GM18502 (cell line): Measurements from ENCODE around the gene GCK.

Source experiments
- ATAC-seq: cut with Tn5 transposase; IDR thresholded peaks from one replicate; pipeline ENCODE4 v1.9.1; 2021; ENCODE audit warnings: mild to moderate bottlenecking; ENCODE audit not compliant: unreplicated experiment, poor library complexity

GCK gene

GRCh38 chr7:44158096-44158872 lies 31.0 kb downstream of the GCK start:
- ATAC-seq = no peak

GRCh38 chr7:44157116-44158080 lies 31.8 kb downstream of the GCK start:
- no peak for ATAC-seq

- ATAC-seq = no peak
These were observed 32.7 kb downstream of the GCK start for GRCh38 chr7:44156453-44157010.

DNA sequence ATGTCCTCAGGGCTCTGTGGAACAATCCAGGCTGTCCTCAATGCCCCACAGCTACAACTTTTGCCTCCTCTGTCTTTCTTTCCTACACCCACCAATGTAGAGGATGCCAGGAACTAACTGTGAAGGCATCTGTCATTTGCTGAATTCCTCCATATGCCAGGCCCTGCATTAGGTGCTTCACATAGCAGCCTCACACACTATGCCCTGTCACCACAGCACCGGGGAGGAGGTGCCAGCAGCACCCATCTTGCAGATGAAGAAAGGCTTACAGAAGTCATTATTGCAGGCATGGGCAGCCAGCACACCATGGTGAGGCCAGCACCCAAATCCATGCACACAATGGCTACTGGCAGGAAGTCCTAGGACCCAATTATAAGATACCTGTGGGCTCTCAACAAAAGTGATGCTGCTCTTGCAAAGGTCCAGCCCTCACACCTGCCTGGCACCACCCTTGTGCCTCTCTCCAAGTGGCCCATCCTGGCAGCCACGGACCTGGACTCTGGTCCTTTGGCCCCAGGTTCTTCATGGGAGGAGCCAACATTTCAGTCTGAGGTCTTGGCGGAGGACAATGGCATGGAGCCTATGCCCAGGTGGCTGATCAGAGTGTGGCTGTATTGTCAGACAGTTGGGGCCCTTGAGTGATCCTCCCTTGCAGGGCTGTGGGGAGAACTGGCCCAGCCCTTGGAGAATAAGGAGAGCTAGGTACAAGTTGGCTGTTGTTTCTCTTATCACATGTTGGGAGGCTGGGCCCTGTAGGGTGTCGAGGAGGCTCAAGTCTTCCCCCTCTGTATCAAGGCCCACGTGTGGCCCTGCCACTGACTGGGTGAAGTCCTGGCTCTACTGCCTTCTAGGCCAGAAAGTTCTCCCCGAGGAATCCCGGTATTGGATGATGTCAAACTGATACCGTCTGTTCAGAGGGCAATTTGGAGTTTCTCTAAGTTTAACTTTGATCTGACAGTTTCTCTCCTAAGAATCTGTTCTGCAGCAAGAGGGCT lies 33.8 kb downstream of the GCK start:
- ATAC-seq = no peak

DNA sequence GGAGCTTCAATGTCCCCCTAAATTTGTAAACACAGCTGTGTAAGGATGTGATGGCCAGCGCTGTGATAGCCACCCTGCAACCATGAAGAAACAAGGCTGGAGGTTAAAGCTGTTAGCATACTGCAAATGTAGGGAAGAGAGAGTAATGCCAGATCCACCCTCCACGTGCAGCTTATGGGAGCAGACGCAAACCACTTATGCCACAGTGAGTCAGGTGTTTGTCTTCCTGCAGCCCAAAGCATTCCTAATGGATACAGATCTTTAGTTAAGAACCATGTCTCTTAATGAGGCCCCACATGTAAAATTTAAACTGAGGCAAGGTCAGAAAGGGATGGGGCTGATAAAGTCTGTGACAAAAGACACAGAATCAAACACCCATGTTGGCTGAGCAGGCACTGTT lies 34.5 kb downstream of the GCK start:
- no peak for ATAC-seq

GRCh38 chr7:44153948-44154335 lies 35.3 kb downstream of the GCK start:
- no peak for ATAC-seq

DNA sequence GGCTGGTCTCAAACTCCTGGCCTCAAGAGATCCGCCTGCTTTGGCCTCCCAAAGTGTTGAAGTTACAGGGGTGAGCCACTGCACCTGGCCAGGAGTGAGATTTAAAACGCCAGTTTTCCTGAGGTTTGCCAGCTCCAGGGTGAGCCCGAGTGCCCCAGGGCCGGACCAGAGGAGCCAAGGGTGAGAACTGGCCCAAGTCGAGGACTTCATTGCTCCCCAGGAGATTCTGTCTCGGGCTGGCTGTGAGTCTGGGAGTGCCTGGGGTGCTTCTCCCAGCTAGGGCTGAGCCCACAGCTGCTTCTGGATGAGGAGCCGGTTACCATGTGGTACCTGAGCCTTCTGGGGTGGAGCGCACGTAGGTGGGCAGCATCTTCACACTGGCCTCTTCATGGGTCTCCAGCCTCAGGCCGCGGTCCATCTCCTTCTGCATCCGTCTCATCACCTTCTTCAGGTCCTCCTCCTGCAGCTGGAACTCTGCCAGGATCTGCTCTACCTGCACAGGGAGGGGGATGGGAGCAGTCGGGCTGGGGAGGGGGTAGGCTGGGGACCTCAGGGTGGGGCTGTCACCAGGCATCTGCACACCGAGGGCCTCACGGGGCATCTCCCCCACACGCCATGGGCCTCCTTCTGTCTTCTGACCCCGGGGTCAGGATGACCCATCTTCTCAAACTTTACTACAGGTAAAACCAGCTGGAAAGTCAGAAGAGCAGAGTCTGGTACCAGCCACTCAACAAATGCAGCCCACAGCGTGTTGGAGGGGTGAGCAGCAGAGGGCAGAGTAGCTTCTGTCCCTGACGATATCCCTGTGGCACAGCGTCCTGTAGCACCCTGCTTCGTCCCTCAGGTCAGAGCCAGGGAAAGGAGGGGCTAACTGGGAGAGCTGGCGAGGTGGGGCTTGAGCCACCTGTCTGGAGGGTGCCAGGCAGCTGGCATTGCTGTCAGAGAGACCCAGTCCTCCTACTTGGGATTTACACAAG lies 36.0 kb downstream of the GCK start:
- ATAC-seq = no peak

DNA sequence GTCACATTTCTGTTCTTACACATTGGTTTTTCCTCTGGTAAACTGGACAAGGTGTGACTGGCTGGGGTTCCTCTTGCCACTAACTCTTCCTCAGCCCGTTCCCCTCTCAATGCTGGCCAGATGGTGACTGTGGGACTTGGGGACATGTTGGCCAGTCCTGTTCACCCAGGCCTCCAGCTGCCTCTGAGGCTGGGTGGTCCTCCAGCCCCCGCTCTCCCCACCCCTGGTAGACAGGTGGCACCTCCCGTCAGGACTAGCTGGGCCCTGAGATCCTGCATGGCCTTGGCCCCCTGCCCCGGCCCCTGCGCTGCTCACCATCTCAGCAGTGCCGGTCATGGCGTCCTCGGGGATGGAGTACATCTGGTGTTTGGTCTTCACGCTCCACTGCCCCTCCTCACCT lies 37.3 kb downstream of the GCK start:
- no peak for ATAC-seq

- no peak for ATAC-seq
These were observed 38.0 kb downstream of the GCK start for GRCh38 chr7:44150966-44151941.

DNA sequence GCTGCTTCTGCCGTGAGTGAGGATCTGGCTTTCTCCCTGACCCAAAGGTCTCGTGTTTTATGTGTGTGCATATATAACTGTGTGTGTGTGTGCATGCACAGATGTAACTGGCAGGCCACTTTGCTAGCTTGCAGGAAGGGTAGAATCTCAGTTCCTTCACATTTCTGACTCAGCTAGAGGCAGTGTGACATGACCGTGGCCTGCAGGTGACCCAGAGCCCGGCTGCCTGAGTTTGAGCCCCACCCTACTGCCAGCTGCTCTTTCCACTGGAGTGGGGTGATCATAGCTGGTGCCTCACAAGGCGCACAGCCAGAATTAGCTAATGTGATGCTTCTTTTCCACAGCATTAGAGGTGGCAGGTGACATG lies 38.8 kb downstream of the GCK start:
- peak; percentile 53 for ATAC-seq

DNA sequence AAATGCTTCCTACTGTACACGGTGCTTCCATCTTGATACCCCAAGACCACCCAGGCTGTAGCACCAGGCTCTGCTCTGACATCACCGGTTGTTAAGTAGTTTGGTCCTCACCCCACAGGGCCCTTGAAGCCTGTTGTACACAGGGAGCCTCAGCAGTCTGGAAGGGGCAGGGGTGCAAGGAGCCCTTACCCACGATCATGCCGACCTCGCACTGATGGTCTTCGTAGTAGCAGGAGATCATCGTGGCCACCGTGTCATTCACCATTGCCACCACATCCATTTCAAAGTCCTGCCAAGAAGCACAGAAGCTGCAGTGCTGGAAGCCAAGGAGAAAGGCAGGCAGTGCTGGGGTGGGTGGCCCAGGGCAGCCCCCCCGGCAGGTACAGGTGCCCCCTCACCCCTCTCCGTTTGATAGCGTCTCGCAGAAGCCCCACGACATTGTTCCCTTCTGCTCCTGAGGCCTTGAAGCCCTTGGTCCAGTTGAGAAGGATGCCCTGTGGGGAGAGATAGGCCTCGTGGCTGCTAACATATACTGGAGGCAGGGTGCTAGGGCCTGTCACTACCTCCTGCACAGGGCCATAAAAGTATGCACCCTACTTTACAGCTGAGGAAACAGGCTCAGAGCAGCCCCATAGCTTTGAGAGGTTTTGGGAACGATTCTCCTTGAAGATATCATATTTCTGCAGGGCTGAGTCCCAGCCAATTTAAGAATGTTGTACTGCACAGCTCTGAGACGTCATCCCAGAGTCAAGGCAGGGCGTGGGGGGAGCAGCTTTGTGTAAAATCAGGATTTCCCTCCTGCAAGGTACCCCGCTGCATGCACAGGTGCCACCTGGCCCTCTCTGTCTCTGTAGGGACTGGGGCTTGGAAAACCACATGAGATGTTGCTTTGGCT lies 39.4 kb downstream of the GCK start:
- no peak for ATAC-seq

DNA sequence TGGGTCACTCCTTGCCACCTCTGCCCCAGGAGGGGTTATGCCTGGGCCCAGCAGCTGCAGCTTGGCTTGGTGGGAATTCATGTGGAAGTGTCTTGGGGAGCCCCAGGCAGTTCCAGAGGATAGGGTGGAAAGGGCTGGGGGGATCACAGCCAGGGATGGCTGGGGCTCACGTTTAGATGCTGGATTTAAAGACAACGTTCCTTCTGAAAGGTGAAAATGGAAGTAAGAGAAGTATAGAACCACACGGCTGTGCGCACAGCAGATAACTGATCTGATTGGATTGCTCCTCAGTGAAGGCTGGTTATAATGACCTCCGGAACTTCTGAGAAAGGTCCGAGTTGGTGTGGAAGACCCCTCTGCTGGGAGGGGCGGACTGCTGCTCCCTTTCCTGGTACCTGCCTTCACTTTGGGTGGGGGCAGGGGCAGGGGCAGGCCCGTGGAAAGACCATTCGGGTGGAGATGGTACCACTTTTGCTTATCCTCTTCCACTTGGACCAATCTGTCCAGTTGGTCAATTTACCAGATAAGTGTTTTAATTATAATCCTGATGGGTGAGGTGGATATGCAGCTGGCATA lies 40.2 kb downstream of the GCK start:
- no peak for ATAC-seq

DNA sequence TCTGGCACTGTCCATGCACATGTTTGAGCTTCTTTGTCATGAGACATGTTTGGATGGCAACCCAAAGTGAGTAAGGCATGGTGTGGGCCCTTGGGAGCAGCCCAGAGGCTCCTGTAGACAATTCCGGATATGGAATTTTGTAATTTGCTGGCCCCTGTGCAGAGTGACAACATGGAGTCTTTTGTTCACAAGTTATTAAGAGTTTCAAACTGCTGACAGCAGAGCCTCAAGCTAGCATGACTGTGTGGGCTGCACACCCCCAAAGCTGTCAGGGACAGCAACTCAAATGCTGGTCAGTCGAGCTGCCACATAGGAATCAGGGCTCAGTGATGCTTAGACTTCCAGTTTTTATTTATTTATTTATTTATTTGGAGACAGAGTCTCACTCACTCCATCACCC lies 41.1 kb downstream of the GCK start:
- ATAC-seq = no peak

- no peak for ATAC-seq
These were observed 41.9 kb downstream of the GCK start for GRCh38 chr7:44147026-44147991.
